HG03565 (cell line): ENCODE results near the gene NCR3LG1.

Experiments
- ATAC-seq: cut with Tn5 transposase; IDR thresholded peaks from one replicate; pipeline ENCODE4 v1.9.1; 2021; ENCODE audit warnings: mild to moderate bottlenecking, moderate library complexity; ENCODE audit not compliant: unreplicated experiment

The NCR3LG1 gene

DNA sequence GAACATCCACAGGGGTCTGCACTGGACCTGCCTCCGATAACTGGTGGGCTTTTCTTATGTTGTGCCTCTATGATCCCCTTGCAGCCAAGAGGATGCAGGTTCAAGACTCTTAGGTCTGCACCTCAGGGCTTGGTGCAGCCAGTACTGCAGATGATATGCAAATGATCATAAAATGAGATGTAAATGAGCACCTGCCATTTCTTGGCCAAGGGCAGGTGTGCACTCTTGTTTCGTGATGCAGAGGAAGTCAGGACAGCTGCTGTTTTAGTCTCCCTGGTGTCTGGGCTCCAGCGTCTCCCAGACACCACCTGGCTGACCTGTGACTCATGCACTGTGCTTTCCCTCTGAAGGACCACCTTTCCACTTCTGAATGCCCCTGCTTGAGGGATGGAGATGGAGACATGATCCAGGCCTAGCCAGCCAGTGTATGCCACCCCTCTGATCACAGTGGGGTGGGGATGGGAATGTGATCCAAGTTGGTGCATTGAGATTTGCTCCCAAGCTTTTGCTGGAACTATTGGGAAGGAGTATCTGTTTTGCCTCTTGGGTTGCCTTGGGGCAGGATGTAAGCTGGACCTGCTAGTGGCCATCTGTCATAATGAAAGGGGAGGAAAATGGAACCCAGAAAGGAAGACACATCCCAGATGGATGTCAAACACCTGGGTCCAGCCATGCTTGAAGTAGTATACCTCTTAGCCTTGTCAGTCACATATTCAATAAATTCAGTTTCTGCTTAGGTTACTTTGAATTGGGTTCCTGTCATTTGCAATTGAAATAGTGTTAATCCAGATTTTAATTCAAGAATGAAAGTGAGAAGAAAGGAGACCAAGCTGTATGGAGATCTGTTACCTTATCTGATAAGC, 40.1 kb downstream of the NCR3LG1 start:
- ATAC-seq = no peak

GRCh38 chr11:17392872-17393271, 41.3 kb downstream of the NCR3LG1 start:
- no peak for ATAC-seq

DNA sequence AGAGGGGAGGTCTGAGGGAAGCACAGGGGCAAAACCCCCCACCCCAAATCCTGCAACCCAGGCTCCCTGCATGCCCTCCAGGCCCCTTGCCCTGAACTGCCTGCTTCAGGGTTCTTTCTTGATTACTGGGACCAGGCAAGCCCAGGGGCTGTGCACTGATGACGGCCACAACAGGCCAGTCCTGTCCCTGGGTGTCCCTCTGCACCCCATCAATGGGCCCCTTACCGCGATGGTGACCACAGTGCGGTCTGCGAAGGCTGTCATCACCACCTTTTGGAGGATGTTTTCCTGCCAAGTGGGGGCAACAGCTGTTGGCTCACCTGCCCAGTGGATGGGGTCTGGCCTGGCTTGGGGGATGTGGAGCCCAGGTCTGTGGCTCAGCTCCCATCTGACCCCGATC, 41.9 kb downstream of the NCR3LG1 start:
- no peak for ATAC-seq

GRCh38 chr11:17394743-17395390, 43.3 kb downstream of the NCR3LG1 start:
- ATAC-seq = no peak

DNA sequence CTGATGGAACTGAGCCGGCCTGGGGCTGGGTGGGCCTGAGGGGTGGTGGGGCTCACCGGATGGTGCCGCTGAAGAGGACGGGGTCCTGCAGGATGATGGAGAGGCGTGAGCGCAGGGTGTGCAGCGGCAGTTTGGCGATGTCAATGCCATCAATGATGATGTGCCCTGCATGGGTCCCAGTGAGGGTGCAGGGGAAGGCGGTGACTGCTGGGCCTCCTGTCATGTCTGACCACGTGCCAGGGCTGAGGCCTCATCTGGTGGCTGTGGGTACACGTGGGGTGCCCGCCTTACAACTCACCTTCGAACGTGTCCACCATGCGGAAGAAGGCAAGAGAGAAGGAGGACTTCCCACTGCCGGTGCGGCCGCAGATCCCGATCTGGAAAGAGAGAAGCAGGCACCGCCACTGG, 44.0 kb downstream of the NCR3LG1 start:
- ATAC-seq = no peak

GRCh38 chr11:17395978-17396377, 44.4 kb downstream of the NCR3LG1 start:
- ATAC-seq = no peak

DNA sequence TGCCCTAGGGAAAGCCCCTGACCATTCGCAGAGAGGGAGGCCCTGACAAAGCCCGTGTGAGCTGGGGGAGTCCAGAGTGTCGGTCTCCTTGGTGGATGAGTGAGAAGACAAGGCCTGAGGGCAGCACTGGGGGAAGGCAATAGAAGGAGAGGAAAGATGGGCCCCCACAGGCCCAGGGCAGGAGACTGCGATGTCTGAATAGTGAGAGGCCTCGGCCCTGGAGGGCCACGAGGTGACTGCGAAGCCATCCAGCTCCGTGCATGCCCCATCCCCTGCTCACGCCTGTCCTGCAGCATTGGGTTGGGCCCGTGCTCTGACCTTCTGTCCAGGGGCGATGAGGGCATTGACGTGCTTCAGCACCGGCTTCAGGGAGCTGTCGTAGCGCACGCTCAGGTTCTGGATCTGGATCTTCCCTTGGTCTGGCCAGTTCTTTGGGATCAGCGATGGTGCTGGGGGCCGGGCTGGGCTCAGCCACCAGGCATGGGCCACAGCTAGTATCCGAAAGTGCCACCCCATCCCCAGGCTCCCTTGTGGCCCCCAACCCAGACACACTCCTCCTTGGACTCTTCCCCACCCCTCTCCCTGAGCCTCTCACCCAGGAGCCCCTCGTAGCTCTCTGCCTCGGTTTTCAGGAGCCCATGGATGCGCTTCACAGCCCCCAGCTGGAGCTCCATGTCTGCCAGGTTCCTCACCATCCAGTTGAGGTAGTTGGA, 45.2 kb downstream of the NCR3LG1 start:
- no peak for ATAC-seq

- ATAC-seq = no peak
These were observed 45.9 kb downstream of the NCR3LG1 start for GRCh38 chr11:17397311-17398002.

DNA sequence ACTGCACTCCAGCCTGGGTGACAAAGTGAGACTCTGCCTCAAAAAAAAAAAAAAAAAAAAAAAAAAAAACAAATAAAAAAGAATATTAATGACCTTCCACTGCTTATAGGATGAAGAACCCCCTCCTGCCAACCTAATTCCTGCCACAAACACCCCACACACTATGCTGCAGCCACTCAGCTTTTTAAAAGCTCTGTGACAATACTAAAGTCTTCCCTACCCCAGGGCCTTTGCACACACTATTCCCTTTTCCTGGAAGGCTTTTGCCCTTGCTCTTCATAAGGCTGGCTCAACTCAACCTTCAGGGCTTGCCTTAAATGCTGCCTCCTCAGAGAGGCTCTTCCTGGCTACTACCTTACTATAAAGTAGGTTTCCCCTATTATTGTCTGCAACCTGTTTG, 47.6 kb downstream of the NCR3LG1 start:
- ATAC-seq = no peak

- ATAC-seq = peak; percentile 54
These were observed 48.6 kb downstream of the NCR3LG1 start for GRCh38 chr11:17400048-17400775.

GRCh38 chr11:17401316-17401715, 49.7 kb downstream of the NCR3LG1 start:
- no peak for ATAC-seq

GRCh38 chr11:17401841-17402240, 50.2 kb downstream of the NCR3LG1 start:
- ATAC-seq = no peak

- no peak for ATAC-seq
These were observed 50.9 kb downstream of the NCR3LG1 start for GRCh38 chr11:17402486-17402885.

GRCh38 chr11:17403980-17404759, 52.6 kb downstream of the NCR3LG1 start:
- ATAC-seq = no peak

- ATAC-seq = no peak
These were observed 53.8 kb downstream of the NCR3LG1 start for GRCh38 chr11:17405232-17406005.

- no peak for ATAC-seq
These were observed 54.6 kb downstream of the NCR3LG1 start for GRCh38 chr11:17406082-17406817.

DNA sequence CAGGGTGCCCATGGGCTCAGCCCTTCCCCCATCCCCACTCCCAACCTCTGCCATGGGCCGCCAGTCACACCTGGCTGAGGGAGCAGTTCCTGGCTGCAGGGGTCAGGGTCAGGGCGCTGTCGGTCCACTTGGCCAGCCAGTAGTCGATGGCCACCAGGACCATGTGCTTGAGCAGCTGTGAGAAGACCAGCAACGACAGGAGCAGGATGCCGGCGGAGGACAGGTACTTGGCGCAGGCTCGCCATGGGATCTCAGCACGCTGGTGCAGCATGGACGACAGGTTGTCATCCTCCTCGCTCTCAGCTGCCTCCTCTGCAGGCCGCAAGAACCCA, 55.2 kb downstream of the NCR3LG1 start:
- ATAC-seq = no peak

DNA sequence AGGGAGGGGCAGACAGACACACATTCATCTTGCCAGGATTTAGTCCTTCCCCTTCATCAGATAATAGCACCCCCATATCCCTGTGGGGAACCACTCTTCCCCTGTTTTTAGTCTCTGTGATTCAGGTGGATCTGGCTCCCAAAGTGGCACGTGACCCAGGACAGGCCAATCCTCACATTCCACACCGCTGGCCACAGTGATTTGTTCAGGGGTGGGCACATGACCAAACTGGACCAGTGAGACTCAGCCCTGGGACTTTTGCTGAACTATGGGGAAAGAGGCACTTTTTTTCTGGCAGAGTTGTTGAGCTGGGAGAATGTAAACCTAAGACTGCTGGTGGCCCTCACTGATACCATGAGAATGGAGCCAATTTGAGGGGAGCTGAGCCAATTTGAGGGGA, 56.0 kb downstream of the NCR3LG1 start:
- no peak for ATAC-seq
